Measurements from ENCODE around the gene RAD51B.

- no peak for TF ChIP-seq CTCF (IDR thresholded peaks at IDR 0.05)
- no peak for TF ChIP-seq POLR2A (IDR thresholded peaks at IDR 0.05)
Observed at GRCh38 chr14:68716698-68717097, 897.1 kb downstream of the RAD51B start.

All from tibial nerve (tissue), 3 donors.